ENCODE measurements around the gene RSBN1L. TPM values are rescaled to one million over a fixed set of nuclear protein-coding genes. Genes with fewer than 3 reads are reported as not detected.

RSBN1L gene
- total and polyA plus RNA-seq, 7 experiments from 2014 or later, result 7.7 to 41.7 (median 21.9) TPM

DNA sequence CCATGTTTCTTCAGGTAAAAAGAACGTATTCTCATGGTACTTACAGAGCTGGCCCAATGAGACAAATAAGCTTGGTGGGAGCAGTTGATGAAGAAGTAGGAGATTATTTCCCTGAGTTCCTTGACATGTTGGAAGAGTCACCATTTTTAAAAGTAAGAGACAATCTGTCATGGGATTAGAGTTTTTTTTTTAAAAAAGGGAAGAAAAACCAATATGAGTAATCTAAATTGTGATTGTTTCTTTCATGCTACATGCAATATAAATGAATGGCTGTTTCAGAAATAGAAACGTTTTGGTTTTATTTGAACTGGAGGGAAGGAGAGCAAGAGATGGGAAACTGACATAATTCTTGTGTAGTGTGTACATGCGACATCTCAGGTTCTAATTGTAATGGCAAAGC lies 69.2 kb downstream of the RSBN1L start:
- peaks cover 0 to 14% (median 10%) of the 10 kb centered on the region in 5 donors for H3K36me3 Mint-ChIP-seq
- Histone ChIP-seq H3K4me1 (ENCODE audit: control insufficient read depth in 2 of 2, insufficient read depth in 2 of 2, low read length in 2 of 2) (no peaks in the 10 kb centered on the region), H3K27me3 (ENCODE audit: control insufficient read depth in 2 of 2, insufficient read depth in 2 of 2, low read length in 2 of 2) (no peaks in the 10 kb centered on the region), H3K9me3 (ENCODE audit: control insufficient read depth in 2 of 3, low read length in 3 of 3) (no peaks in the 10 kb centered on the region), H3K36me3 (ENCODE audit: control insufficient read depth in 2 of 3, insufficient read depth in 3 of 3, low read length in 3 of 3) (peaks cover 0 to 6% (median 0%) of the 10 kb centered on the region in 3 experiments), H3K4me3 (ENCODE audit: low read length) (no peak overlapping the region), H3K27ac (ENCODE audit: low read depth, low read length) (no peak overlapping the region)
- peaks cover 2 to 48% (median 42%) of the 10 kb centered on the region in 7 donors for H3K4me1 Mint-ChIP-seq
- no peaks in the 10 kb centered on the region for H3K9me3 Mint-ChIP-seq
- ChIA-PET POLR2A (interaction anchor here (0.6 to 0.7 kb wide), 2 partner anchors 10 to 14 kb away, joined by 3 to 7 read pairs; no protein-coding TSS in a partner anchor), CTCF (no interaction called here)
- H3K27me3 Mint-ChIP-seq, result no peaks in the 10 kb centered on the region
- H3K27ac Mint-ChIP-seq, result peak overlapping the region in 1 of 9 donors; percentile 64
- intact Hi-C loops (cut with micrococcal nuclease), result no loop called here
- H3K4me3 Mint-ChIP-seq, result no peak overlapping the region
- no peak for ATAC-seq
- DNase-seq, result no peak

GRCh38 chr7:77765906-77766800 lies 69.9 kb downstream of the RSBN1L start:
- peaks cover 0 to 18% (median 14%) of the 10 kb centered on the region in 5 donors for H3K36me3 Mint-ChIP-seq
- H3K9me3 Mint-ChIP-seq, result no peaks in the 10 kb centered on the region
- peaks cover 0 to 6% (median 0%) of the 10 kb centered on the region in 3 experiments for H3K36me3 ChIP-seq (ENCODE audit: control insufficient read depth in 2 of 3, insufficient read depth in 3 of 3, low read length in 3 of 3)
- no peak overlapping the region for H3K27ac ChIP-seq (ENCODE audit: low read depth, low read length)
- ATAC-seq (no peak), DNase-seq (no peak)
- H3K4me1 ChIP-seq (ENCODE audit: control insufficient read depth in 2 of 2, insufficient read depth in 2 of 2, low read length in 2 of 2), result no peaks in the 10 kb centered on the region
- H3K4me3 ChIP-seq (ENCODE audit: low read length), result no peak overlapping the region
- no peak overlapping the region for H3K4me3 Mint-ChIP-seq
- intact Hi-C loops (cut with micrococcal nuclease), result no loop called here
- POLR2A ChIA-PET, result interaction anchor here (0.6 to 0.7 kb wide), 3 partner anchors 11 to 202 kb away, joined by 3 to 7 read pairs (median 3); no protein-coding TSS in a partner anchor
- peaks cover 2 to 50% (median 44%) of the 10 kb centered on the region in 7 donors for H3K4me1 Mint-ChIP-seq
- H3K27me3 ChIP-seq (ENCODE audit: control insufficient read depth in 2 of 2, insufficient read depth in 2 of 2, low read length in 2 of 2), result no peaks in the 10 kb centered on the region
- H3K27ac Mint-ChIP-seq, result peak overlapping the region in 1 of 9 donors; percentile 65
- no peaks in the 10 kb centered on the region for H3K9me3 ChIP-seq (ENCODE audit: control insufficient read depth in 2 of 3, low read length in 3 of 3)
- CTCF ChIA-PET, result no interaction called here
- no peaks in the 10 kb centered on the region for H3K27me3 Mint-ChIP-seq

DNA sequence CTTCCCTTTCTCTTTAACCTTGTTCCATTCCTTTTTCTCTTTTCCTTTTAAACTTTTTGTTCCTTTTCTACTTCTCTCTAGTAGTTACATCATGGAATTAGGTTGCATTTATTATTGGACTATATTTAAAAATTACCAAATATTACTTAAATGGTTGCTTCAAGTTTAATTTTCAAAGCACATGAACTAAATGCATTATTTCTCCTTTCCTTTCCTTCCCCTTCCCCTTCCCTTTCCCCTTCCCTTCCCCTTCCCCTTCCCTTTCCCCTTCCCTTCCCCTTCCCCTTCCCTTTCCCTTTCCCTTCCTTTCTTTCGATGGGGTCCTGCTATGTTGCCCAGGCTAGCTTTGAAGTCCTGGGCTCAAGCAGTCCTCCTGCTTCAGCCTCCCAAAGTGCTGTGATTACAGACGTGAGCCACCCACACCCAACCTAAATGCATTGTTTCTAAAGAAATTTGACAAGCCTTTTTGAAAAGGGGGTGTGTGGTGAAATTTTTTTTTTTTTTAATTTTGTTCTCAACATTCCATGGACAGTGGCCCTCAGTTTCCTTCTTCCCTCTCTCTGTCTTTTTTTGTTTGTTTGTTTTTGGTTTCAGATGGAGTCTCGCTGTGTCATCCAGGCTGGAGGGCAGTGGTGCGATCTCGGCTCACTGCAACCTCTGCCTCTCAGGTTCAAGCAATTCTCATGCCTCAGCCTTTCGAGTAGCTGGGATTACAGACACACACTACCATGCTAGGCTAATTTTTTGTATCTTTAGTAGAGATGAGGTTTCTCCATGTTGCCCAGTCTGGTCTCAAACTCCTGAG lies 70.7 kb downstream of the RSBN1L start:
- Mint-ChIP-seq H3K9me3 (no peaks in the 10 kb centered on the region), H3K4me1 (peaks cover 2 to 50% (median 38%) of the 10 kb centered on the region in 7 donors), H3K27ac (peak overlapping the region in 4 of 9 donors; percentile 38 to 65 (median 61)), H3K36me3 (peaks cover 0 to 18% (median 14%) of the 10 kb centered on the region in 5 donors), H3K27me3 (no peaks in the 10 kb centered on the region), H3K4me3 (no peak overlapping the region)
- peaks cover 0 to 6% (median 0%) of the 10 kb centered on the region in 3 experiments for H3K36me3 ChIP-seq (ENCODE audit: control insufficient read depth in 2 of 3, insufficient read depth in 3 of 3, low read length in 3 of 3)
- H3K9me3 ChIP-seq (ENCODE audit: control insufficient read depth in 2 of 3, low read length in 3 of 3), result no peaks in the 10 kb centered on the region
- intact Hi-C loops (cut with micrococcal nuclease), result no loop called here
- DNase-seq, result no peak
- no peaks in the 10 kb centered on the region for H3K27me3 ChIP-seq (ENCODE audit: control insufficient read depth in 2 of 2, insufficient read depth in 2 of 2, low read length in 2 of 2)
- ATAC-seq, result no peak
- ChIA-PET POLR2A (interaction anchor here (0.7 kb wide), 1 partner anchor 203 kb away, joined by 3 read pairs; no protein-coding TSS in a partner anchor), CTCF (interaction anchor here (0.9 kb wide), 1 partner anchor 116 kb away, joined by 3 read pairs; no protein-coding TSS in a partner anchor)
- no peaks in the 10 kb centered on the region for H3K4me1 ChIP-seq (ENCODE audit: control insufficient read depth in 2 of 2, insufficient read depth in 2 of 2, low read length in 2 of 2)
- no peak overlapping the region for H3K27ac ChIP-seq (ENCODE audit: low read depth, low read length)
- no peak overlapping the region for H3K4me3 ChIP-seq (ENCODE audit: low read length)

DNA sequence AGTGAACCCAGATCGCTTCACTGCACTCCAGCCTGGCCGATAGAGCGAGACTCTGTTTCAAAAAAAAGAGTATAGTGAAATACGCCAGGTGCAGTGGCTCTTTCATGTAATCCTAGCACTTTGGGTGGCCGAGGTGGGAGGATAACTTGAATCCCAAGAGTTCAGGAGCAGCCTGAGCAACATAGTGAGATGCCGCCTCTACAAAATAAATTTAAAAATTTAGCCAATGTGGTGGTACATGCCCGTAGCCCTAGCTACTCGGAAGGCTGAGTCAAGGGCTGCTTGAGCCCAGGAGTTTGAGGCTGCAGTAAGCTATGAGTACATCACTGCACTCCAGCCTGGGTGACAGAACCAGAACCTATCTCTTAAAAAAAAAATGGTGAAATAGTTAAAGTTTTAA lies 74.1 kb downstream of the RSBN1L start:
- Mint-ChIP-seq H3K9me3 (no peaks in the 10 kb centered on the region), H3K4me1 (peaks cover 2 to 30% (median 14%) of the 10 kb centered on the region in 7 donors), H3K27ac (peak overlapping the region in 1 of 9 donors; percentile 35), H3K27me3 (no peaks in the 10 kb centered on the region), H3K36me3 (peaks cover 0 to 25% (median 15%) of the 10 kb centered on the region in 5 donors), H3K4me3 (no peak overlapping the region)
- H3K9me3 ChIP-seq (ENCODE audit: control insufficient read depth in 2 of 3, low read length in 3 of 3), result no peaks in the 10 kb centered on the region
- no peaks in the 10 kb centered on the region for H3K4me1 ChIP-seq (ENCODE audit: control insufficient read depth in 2 of 2, insufficient read depth in 2 of 2, low read length in 2 of 2)
- CTCF ChIA-PET, result interaction anchor here (2.4 kb wide), 1 partner anchor 119 kb away, joined by 8 read pairs; no protein-coding TSS in a partner anchor
- intact Hi-C loops (cut with micrococcal nuclease), result no loop called here
- no peak for ATAC-seq
- no peak overlapping the region for H3K4me3 ChIP-seq (ENCODE audit: low read length)
- DNase-seq, result no peak
- POLR2A ChIA-PET, result no interaction called here
- H3K36me3 ChIP-seq (ENCODE audit: control insufficient read depth in 2 of 3, insufficient read depth in 3 of 3, low read length in 3 of 3), result peaks cover 0 to 16% (median 16%) of the 10 kb centered on the region in 3 experiments
- no peaks in the 10 kb centered on the region for H3K27me3 ChIP-seq (ENCODE audit: control insufficient read depth in 2 of 2, insufficient read depth in 2 of 2, low read length in 2 of 2)
- no peak overlapping the region for H3K27ac ChIP-seq (ENCODE audit: low read depth, low read length)

GRCh38 chr7:77771901-77772300 lies 75.6 kb downstream of the RSBN1L start:
- H3K4me1 Mint-ChIP-seq, result peaks cover 6 to 21% (median 11%) of the 10 kb centered on the region in 7 donors
- POLR2A ChIA-PET, result no interaction called here
- peak overlapping the region in 1 of 10 donors; percentile 9 for H3K4me3 Mint-ChIP-seq
- Histone ChIP-seq H3K4me3 (ENCODE audit: low read length) (no peak overlapping the region), H3K4me1 (ENCODE audit: control insufficient read depth in 2 of 2, insufficient read depth in 2 of 2, low read length in 2 of 2) (no peaks in the 10 kb centered on the region), H3K9me3 (ENCODE audit: control insufficient read depth in 2 of 3, low read length in 3 of 3) (no peaks in the 10 kb centered on the region), H3K27ac (ENCODE audit: low read depth, low read length) (no peak overlapping the region), H3K36me3 (ENCODE audit: control insufficient read depth in 2 of 3, insufficient read depth in 3 of 3, low read length in 3 of 3) (peaks cover 0 to 29% (median 16%) of the 10 kb centered on the region in 3 experiments), H3K27me3 (ENCODE audit: control insufficient read depth in 2 of 2, insufficient read depth in 2 of 2, low read length in 2 of 2) (no peaks in the 10 kb centered on the region)
- ATAC-seq (no peak), DNase-seq (no peak)
- no peaks in the 10 kb centered on the region for H3K9me3 Mint-ChIP-seq
- intact Hi-C loops (cut with micrococcal nuclease), result no loop called here
- H3K27ac Mint-ChIP-seq, result peak overlapping the region in 3 of 9 donors; percentile 17 to 41 (median 27)
- H3K36me3 Mint-ChIP-seq, result peaks cover 0 to 34% (median 20%) of the 10 kb centered on the region in 5 donors
- CTCF ChIA-PET, result interaction anchor here (2.4 kb wide), 1 partner anchor 121 kb away, joined by 8 read pairs; no protein-coding TSS in a partner anchor
- no peaks in the 10 kb centered on the region for H3K27me3 Mint-ChIP-seq

GRCh38 chr7:77778535-77778934 lies 82.3 kb downstream of the RSBN1L start:
- H3K27me3 ChIP-seq (ENCODE audit: control insufficient read depth in 2 of 2, insufficient read depth in 2 of 2, low read length in 2 of 2), result no peaks in the 10 kb centered on the region
- no peak overlapping the region for H3K4me3 ChIP-seq (ENCODE audit: low read length)
- ChIA-PET CTCF (no interaction called here), POLR2A (no interaction called here)
- H3K27me3 Mint-ChIP-seq, result no peaks in the 10 kb centered on the region
- no peak overlapping the region for H3K4me3 Mint-ChIP-seq
- DNase-seq, result no peak
- intact Hi-C loops (cut with micrococcal nuclease), result no loop called here
- peaks cover 0 to 12% (median 7%) of the 10 kb centered on the region in 7 donors for H3K4me1 Mint-ChIP-seq
- H3K9me3 Mint-ChIP-seq, result peaks cover 0 to 2% (median 0%) of the 10 kb centered on the region in 11 donors
- peaks cover 0 to 55% (median 27%) of the 10 kb centered on the region in 5 donors for H3K36me3 Mint-ChIP-seq
- H3K4me1 ChIP-seq (ENCODE audit: control insufficient read depth in 2 of 2, insufficient read depth in 2 of 2, low read length in 2 of 2), result no peaks in the 10 kb centered on the region
- ATAC-seq, result no peak
- H3K27ac Mint-ChIP-seq, result peak overlapping the region in 1 of 9 donors; percentile 3
- no peaks in the 10 kb centered on the region for H3K9me3 ChIP-seq (ENCODE audit: control insufficient read depth in 2 of 3, low read length in 3 of 3)
- H3K27ac ChIP-seq (ENCODE audit: low read depth, low read length), result no peak overlapping the region
- peaks cover 0 to 54% (median 4%) of the 10 kb centered on the region in 3 experiments for H3K36me3 ChIP-seq (ENCODE audit: control insufficient read depth in 2 of 3, insufficient read depth in 3 of 3, low read length in 3 of 3)
